Suppressor macrophage (primary cell): Measurements from ENCODE around the gene INTS1.
"Not testable (repeated sequence)": the region's sequence is repeated elsewhere in the genome, so short reads cannot be mapped to it uniquely, and the experiment has no call there.

ENCODE experiments used
- DNase-seq, 4 experiments: peaks; one replicate each; pipeline ENCODE4 v3.0.0-alpha.2; 2020 to 2022

Gene INTS1

GRCh38 chr7:1529383-1530116 is 25.4 kb upstream of the INTS1 start:
- DNase-seq: no peak

GRCh38 chr7:1526271-1526754 is 22.1 kb upstream of the INTS1 start:
- peak in 1 of 4 experiments; percentile 22 for DNase-seq

DNA sequence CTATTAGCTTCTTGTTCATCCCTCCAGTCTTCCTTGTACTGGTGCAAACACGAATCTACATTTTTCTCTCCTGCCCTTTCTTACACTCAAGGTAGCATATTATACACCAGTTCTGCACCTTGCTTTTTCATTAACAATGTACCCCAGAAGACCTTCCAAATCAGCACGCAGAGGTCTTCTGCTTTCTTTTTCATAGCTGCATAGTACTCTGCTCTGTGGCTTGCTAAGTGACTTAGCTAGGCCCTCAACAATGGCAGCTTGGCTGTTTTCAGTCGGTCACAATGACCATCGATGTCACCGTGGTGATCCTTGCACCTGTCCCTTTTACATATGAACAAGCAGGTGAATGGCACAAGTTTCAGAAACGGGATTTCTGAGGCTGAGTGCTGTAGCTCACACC is 21.2 kb upstream of the INTS1 start:
- no peak for DNase-seq

DNA sequence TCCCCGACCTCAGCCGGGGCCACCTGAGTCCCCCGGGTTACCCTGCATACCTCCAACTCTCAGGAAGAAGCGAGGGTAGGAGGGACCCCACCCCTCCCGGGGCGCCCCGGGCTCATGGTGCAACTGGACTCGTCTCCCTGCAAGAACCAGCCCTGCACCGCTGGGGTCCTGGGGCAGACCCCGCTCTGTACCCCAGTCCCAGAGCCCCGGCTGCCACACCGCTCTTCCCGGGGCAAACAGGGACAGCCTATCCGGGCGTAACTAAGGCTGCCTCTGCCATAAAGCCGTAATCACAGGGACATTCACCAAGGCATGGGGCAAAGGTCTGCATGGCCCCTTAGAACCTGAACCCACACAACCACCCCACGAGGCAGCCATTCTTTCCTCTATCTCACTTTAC is 19.7 kb upstream of the INTS1 start:
- DNase-seq: no peak

- DNase-seq: no peak
Measured at GRCh38 chr7:1523208-1523607, 19.0 kb upstream of the INTS1 start.

GRCh38 chr7:1521456-1521855 is 17.3 kb upstream of the INTS1 start:
- no peak for DNase-seq

- peak; percentile 46 to 80 (median 70) for DNase-seq
Measured at GRCh38 chr7:1520539-1521234, 16.5 kb upstream of the INTS1 start.

DNA sequence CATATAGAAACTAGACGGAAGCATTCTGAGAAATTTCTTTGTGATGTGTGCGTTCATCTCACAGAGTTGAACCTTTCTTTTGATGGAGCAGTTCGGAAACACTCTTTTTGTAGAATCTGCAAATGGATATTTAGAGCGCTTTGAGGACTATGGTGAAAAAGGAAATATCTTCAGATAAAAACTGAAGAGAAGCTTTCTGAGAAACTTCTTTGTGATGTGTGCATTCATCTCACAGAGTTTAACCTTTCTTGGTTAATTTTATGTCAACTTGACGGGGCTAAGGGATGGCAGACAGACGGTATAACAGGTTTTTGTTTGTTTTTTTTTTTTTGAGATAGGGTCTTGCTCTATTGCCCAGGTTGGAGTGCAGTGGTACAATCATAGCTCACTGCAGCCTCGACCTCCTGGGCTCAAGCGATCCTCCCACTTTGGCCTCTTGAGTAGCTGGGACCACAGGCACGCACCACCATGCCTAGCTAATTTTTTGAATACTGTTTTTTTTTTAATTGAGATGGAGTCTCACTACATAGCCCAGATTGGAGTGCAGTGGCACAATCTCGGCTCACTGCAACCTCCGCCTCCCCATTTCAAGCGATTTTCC is 15.2 kb upstream of the INTS1 start:
- not testable (repeated sequence) for DNase-seq

GRCh38 chr7:1516586-1517251 is 12.5 kb upstream of the INTS1 start:
- no peak for DNase-seq

- peak in 2 of 4 experiments; percentile 17 to 18 for DNase-seq
Measured at GRCh38 chr7:1515509-1515967, 11.3 kb upstream of the INTS1 start.

DNA sequence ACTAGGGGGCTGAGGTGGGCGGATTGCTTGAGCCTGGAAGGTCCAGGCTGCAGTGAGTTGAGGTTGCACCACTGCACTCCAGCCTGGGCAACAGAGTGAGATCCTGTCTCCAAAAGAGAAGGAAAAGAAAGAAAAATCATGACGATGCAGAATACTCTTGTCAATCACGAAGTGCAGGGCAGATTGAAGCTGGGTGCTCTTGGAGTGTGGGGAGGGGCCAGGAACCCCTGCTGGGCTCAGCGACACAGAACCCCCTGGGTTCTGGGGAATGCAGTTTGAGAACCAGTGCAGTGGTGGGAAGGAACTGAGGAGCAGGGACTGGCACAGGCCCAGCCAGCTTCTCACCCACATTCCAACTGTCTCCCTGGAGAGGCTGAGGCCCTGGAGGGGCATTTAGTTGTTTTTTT is 10.8 kb upstream of the INTS1 start:
- peak in 2 of 4 experiments; percentile 31 to 38 for DNase-seq

GRCh38 chr7:1514407-1514806 is 10.2 kb upstream of the INTS1 start:
- DNase-seq: no peak

DNA sequence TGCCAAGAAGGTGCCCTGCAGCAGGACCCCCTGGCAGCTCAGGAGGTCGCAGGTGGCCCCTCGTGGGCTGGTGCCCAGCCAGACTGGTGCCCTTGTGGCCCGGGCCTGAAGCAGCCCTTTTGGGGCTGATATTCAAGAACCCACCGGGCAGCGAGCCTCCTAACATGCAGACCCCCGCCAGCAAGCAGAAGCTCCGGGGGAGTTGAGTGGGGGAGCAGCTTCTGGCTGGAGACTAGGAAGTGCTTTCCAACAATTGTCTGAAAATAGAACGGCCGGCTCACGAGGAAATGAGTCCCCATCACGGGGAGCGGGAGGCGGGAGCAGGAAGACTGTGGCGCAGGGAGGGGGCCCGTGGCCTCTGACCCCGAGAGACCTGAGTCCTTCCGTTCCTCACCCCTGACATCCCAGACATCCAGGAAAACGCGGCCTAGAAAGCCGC is 9.5 kb upstream of the INTS1 start:
- peak; percentile 87 to 93 (median 92) for DNase-seq

- DNase-seq: peak; percentile 94 to 98 (median 96)
Measured at GRCh38 chr7:1512781-1513656, 8.8 kb upstream of the INTS1 start.

DNA sequence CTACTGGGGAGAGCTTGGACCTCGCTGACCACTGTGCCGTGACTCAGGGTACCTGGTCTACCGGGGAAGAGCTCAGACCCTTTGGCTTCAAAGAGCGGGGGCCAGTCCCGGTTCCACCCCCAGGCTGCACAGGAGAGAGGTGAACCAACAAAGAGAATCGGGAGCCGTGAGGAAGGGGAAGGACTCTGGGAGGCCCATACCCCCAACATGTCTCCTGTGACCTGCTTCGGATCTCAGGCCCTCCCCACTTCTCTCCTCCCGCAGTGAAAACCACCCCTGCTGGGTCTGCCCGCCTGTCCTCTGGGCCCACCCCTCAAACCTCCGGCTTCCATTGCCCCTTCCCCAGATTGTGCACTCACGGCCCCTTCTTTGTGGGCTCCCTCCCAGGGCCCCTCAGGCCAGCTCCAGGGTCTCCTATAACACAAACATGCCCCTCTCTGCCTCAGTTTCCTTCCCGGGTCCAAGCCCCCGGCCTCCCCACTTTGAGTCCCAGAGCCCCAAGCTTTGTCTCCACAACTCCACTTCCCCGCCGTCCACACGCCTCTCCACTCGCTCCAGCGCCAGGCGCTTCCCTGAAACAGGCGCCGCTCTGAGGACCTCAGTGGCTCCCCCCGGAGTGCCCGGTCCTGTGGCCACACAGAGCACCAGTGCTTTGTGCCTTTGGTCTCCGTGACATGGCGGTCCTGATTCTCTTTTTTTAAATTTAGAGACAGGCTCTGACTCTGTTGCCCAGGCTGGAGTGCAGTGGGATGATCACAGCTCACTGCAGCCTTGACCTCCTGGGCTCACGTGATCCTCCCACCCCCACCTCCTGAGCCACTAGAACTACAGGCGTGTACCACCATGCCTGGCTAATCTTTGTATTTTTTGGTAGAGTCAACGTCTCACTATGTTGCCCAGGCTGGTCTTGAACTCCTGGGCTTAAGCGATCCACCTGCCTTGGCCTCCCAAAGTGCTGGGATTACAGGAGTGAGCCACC is 7.5 kb upstream of the INTS1 start:
- no peak for DNase-seq

DNA sequence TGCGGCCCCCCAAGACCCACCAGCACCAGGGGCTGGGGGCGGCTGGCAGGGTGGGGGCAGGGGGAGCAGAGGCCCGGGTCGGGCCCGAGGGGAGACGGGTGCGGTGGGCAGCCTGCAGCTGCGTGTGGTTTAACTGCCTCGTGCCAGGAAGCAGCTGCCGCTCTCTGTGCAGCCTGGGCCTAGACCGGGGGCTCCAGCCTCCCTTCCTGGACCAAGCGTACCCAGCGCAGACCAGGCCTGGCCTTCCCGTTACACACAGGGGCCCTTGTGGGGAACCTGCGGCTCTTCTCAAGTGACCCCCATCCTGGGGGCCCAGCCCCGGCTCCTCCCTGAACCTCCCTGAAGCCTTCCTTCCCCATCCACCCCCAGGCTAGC is 6.6 kb upstream of the INTS1 start:
- peak in 1 of 4 experiments; percentile 15 for DNase-seq

- no peak for DNase-seq
Measured at GRCh38 chr7:1509226-1509625, 5.0 kb upstream of the INTS1 start.

DNA sequence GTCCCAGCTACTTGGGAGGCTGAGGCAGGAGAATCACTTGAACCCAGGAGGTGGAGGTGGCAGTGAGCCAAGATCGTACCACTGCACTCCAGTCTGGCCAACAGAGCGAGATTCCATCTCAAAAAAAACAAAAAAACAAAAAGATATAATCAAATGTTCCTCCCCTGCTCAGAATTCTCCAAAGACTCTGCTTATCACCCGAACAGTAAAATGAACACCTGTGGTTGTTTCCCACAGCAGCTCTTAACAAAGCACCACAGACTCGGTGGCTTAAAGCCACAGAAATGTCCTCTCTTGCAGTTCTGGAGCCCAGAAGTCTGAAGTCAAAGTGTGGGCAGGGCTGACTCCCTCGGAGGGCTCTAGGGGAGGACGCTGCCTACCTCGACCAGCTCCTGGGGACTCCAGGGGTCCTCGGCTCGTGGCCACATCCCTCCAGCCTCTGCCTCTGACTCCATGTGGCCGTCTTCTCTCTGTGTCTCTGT is 4.1 kb upstream of the INTS1 start:
- no peak for DNase-seq

DNA sequence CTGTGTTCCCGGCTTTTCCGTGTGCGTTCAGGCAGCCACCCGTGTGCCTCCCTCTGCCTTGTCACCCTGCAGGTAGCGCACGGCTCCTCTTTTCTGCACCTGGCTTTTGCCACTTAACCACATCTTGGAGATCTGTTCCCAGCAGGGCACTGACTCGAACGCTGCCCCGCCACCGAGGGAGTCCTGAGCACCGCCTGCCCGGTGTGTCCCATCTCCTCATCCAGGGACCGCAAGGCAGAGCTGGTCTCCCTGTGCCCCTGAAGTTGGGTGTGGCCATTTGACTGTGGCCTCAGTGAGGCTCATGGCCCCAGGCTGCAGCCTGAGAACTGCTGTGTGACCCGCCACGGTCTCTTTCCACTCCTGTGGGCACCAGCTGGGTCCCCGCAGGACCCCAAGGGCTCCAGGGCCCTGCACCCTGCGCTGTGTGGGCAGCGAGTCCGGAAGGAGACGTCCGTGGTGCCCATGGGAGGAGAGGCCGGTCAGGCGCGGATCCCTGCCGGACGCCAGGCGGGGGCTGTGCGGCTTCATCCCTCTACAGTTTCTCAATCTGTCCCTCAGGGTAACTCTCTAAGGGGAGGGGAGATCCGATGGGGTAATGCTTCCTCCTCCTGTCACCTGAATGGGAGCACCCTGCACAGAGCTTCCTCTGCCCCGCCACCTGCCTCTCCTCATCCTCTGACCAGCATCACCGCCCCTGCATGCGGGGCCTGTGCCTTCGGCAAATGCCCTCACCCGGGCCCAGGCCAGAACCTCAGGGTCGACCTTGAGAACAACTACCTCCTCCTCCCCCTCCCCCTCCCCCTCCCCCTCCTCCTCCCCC is 1.8 kb upstream of the INTS1 start:
- DNase-seq: peak; percentile 31 to 77 (median 56)

- DNase-seq: no peak
Measured at GRCh38 chr7:1503390-1503789, 799 bp downstream of the INTS1 start.
